ENCODE measurements around the gene AQP9.

AQP9 gene

DNA sequence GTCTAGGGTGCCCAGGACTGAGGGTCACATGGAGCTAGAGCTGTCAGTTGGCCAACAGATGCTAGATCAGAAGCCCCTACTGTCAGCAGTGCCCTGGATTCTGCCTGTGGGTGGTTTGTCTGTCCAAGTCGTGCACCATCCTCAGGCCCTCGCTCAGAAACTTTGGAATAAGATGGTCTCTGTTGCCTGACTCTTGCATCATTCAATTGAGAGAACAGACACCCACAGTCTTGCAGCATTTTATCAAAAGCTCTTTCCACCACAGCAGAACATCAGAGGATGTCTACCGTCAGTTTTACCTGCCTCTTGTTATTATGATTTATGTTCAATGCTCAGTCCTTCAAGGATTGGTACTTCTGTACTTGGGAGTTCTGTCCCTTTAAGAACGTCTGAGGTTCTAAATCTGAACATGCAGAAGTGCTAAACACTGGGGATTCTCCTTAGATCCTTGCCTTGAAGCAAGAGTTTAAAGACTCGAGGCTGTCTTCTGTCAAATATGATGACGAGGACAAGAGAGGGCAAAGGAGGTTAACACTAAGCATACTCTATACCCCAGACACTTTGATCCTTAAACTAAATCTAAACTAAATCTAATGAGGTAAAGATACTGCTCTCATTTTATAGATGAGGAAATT lies 4.8 kb downstream of the AQP9 start:
- no peak for DNase-seq

DNA sequence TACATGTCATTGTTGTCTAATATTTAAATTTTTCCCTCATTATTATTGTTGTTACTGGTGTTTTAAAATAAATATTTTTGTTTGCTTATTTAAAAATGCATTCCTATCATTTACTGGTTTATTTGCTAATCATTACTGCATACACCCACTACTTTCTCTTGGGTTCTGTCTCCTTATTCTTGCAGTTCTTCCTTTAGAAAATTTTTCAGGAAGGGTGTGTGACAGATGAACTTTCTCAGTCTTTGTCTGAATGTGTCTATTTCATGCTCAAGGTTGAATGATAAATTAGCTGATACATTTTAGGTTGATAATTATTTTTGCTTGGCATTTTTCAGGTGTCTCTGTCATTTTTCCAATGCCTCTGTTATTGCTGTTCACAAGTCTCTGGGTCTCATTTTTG lies 7.4 kb downstream of the AQP9 start:
- DNase-seq, result no peak

DNA sequence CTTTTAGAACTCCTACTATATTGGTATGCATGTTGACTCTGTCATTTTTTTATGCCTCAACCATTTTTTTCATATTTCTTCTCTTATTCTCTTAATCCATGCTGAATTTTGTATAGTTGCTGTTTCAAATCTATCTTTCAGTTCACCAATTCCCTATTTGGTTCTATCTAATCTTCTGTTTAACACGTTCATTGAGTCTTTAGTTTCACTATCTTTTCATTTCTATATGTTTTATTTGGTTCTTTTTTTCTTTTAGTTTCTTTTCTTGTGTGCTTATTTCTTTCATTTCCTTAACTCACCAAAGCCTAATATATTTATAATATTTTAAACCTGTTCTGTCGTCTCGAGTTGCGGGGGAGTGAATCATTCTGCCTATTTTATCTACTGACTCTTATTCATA lies 8.0 kb downstream of the AQP9 start:
- DNase-seq, result no peak

DNA sequence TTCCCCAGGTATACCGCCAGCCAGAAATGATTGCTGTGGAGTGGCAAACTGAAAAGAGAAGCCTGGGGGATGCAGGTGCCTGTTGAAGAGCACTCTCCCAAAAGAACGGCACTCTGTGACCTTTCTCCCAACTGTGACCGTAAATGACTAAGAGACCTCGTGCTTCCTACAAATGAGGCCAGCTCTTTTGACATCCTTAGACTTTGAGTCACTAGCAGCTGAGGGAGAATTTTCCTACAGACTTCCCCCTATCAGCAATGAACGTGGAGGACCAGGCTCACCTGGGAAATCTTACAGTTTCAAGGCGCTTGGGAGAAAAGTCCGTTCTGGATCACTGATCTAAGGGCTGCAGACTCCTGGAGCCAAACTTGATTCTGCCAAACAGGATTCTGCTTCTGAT lies 8.6 kb downstream of the AQP9 start:
- no peak for DNase-seq

DNA sequence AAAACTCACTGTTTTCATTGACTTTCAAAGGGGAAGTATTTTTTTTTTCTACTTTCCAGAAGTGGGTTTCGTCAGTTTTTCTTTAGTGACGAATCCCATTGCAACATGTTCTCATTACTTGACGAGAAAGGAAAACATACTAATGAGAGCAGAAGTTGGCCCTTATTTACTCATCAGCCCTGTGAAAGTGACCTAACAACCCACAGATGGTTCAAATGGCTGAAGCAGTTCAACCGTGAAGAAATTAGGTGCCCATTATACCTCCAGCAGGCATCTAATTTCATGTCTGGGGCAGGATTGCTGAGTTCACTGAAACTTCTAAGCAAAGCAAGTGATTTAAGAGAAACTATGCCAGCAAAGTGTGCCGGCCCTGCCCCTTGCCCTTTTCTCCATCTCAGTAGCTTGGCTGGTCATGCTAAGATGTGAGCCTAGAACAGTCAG lies 9.0 kb downstream of the AQP9 start:
- DNase-seq, result no peak

DNA sequence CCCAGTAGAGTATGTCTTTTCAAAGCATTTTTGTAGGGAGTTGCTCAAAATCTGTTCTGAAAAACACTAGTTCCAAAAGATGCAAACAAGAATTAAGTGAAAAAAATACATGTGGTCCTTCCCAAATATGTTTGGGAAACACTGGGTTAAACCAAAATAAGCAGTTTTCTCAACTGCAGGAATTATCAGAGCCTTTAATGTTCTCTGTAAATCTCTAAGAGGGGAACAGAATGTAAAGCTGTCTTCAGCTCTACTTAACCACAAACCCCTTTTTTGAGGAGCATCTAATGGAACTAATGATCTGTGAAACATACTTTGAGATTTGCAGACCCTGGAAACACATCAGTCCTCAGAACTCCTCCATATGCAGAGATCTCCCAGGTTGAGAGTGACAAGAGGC lies 9.9 kb downstream of the AQP9 start:
- DNase-seq, result no peak

DNA sequence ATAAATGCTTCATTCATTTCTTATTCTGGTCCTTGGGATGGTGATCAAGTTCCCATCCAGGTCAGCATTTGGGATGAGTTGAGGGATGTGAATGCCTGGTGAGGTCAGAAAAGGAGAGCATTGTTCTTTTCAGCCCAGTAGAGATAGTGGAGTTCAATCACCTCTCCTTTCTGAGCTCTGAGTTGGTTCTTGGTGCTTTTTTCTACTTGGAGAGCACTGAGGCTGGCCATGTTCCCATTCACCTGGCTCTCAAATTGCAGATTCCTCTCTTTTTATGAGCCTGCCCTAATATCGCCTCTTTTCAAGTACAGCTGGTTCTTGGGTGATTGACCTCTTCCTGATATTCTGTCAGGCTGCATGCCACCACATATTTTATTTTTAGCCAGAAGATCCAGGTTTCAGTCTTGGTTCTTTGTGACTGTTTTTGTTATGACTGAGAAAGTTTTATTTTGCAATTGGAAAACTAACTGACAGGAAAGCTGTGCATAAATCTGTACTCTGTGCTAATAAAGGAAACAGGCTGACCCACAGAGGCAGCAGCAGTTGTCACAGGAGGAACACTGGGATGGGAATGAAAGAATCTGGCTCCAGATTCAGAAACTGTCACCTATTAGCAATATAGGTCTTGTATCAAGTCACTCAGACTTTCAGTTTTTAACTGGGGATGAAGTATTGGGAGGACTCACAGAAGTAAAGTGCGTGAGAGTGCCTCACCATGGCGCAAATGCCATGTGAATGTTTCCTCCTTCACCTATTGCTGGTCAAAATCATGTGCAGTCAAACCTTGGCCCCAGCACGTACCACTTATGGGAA lies 10.7 kb downstream of the AQP9 start:
- no peak for DNase-seq

DNA sequence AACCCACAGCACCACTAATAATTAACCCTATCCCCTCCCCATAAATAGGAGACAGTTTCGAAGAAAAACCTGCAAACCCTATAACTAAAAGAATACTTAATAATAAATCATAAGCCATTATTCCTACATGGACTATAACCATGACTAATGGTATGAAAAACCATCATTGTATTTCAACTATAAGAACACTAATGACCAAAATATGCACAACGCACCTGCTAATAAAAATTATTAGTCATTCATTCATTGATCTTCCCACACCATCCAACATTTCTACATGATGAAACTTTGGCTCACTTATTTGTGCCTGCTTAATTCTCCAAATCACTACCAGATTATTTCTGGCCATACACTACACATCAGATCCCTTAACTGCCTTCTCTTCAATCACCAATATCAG lies 16.6 kb downstream of the AQP9 start:
- no peak for DNase-seq

DNA sequence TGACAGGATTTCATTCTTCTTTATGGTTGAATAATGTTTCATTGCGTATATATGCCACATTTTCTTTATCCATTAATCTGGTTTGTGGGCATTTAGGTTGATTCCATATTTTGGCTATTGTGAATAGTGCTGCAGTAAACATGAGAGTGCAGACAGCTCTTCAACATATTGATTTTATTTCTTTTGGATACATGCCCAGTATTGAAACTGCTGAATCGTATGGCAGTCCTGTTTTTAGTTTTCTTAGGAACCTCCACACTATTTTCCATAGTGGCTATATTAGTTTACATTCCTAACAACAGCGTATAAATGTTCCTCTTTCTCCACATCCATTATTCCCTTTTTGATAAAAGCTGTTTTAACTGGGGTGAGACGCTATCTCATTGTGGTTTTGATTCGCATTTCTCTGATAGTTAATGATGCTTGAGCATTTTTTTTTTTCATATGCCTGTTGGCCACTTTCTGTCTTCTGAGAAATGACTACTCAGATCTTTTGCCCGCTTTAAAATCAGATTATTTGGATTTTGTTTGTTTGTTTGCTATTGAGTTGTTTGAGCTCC lies 21.7 kb downstream of the AQP9 start:
- DNase-seq, result no peak

DNA sequence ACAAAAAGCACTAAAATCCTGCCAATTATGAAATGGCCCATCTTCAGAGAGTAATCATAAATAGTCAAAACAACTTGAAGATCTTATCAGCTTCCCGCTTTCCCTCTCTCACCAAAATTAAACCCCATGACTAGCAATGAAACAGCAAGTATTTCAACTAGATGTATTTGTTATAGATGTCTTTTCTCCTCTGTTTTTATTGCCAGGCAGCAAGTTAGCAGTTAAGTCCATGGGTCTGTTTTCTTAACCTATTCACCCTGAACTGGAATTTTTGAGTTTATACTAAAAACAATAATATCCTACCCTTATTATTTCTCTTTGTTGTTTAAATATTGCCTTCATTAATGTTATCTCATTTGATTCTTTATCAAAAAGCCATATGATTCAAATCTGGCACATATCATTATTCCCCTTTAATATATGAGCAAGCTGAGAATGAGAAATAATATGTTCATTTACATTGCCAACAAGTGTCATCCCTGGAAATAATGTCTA lies 23.3 kb downstream of the AQP9 start:
- no peak for DNase-seq

DNA sequence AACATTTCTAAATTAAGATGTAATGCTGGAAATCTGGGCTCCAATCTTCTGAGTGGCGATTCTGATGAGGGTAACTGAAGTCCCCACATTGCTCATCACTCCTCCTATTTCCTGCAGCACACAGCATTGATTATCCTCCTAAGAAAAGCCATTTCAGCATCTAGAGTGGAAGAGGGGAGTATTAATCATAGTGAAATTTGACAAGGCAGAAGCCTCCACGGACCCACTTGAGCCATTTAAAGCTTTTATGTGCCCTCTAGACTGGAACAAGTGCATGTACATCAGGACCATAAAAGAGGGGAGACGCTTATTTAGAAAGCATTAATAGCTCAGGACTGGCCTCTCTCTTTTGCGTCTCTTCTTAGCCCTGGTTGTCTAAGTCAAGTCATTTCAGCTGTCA lies 25.8 kb downstream of the AQP9 start:
- peak; percentile 10 for DNase-seq

DNA sequence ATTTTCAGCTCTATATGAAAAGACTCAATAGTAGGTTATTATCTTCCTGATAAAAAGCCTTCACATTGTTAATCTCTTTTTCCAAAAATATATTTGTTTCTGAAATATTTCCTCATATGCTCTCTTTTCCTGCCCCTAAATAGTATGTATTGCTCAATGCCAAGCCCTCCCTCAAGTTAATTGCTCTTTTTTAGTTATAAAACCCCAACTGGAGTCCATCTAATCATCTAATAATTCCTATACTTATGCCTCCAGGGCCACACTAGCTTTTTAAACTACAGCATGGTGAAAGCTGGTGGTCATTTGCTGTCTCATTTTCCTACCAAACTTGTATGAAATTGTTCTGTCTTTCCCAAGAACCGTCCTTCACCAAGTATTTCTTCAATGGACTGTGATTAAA lies 26.7 kb downstream of the AQP9 start:
- DNase-seq, result no peak

DNA sequence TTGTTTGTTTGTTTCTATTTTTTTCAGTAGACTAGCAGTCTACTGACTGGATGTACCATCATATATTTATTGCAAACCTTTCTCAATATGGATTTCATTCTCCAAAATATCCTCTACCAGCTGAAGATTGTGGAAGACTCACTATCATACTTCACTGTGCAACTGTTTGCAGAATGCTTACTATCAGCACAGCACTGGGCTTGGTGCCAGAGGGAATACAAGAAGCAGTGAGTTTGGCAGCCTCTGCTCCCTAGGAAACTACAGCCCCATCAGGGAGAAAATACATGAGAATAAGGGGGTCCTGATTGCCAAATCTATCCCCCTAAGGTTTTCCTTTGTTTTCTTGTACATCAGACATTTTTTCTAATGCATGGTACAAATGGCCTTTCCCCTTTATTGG lies 27.5 kb downstream of the AQP9 start:
- peak; percentile 13 for DNase-seq

DNA sequence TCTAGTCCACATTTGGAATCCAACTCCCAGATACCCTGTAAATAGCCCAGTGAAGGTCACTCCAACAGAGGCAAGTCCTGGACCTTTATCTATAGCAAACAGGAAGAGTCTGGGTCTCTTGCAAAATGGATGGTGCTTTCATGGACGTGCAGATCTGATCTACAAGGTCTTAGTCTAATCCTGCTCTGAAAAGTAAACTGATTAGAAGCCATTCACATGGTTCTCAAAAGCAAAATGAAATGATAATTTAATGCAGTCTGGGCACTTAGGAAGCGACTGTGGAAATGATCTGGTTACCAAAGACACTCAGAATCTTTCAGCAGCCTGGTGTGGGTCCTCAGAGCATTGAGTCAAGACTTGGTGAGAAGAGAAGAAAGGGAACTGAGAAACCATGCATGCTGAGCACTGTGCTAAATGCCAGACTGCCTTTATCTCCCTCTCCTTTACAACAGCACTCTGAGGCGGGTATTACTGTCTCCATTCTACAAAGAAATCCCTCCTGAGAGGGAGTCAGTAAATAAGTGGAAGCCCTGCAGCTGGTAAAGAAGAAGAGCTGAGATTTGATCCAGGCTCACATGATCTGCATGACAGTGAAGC lies 29.0 kb downstream of the AQP9 start:
- no peak for DNase-seq

DNA sequence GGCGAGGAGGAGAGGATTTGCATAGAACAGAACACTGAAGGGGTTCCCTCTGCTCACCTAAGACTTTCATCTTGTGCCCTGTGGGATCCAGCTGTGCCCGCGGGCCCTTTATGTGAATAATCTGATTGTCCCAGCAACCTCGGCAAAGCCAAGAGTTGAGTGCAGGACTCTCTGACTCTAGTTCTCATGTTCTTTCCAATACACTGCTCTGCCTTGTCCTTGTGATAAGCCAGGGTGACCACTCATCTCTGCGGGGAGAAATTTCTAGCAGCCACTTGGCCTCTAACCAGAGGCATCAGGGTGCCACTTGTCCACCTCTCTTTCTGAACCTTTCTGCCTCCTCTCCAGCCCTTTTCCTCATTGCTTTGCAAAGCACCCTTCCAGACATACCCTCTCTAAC lies 31.8 kb downstream of the AQP9 start:
- no peak for DNase-seq

DNA sequence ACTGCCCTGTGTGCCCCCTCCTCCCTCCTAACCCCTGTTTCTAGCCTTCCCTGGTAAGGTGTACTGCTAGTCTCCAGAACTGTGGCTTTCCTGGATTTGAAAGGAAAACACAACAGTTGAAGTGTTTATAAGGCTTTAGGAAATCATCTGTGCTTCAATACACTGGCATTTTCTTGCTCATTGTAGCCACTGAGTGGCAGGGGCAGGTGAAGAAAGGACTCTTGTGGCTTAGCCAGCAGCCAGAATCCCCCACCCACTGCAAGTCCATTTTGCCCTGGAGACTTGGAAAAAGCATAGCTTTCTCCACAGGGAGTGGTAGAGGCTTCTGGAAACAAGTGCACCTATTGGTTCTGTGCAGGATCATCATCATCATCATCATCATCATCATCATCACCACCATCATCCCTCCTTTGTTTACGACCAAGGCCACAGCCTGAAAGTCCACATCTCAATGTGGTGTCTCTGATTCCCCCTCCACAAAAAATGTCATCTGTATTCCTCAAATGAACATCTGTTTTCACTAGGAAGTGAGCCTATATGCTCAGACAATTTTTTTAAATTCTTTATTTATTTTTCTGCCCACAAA lies 33.4 kb downstream of the AQP9 start:
- no peak for DNase-seq

DNA sequence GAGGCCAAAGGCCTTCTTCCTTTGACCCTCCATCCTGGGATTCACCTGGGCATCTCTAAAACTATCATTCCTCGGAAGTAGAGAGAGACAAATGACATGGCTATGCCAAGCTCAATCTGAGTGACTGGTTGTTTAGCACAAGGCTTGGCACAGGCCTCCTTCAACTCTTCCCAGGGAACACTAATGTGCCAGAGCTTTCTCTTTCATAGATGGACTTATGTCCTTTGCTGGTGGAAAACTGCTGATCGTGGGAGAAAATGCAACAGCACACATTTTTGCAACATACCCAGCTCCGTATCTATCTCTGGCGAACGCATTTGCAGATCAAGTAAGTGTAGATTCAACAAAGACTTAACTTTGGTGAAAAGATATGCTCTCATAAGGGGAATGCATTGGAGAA lies 36.5 kb downstream of the AQP9 start:
- no peak for DNase-seq

DNA sequence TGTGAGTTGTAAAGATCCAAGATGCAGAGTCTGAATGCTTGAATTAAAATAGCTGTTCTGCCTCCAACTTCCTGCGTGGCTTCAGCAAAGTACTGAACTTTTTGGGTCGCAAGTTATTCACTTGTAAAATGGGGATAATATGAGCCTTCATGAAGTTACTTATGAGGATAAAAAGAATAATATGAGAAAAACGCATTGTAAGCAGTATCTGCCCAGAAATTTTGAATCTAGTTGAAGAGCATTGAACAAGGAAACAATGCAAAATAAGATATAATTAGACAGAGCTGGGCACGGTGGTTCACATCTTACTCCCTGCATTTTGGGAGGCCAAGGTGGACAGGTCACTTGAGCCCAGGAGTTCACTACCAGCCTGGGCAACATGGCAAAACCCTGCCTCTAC lies 37.8 kb downstream of the AQP9 start:
- no peak for DNase-seq

DNA sequence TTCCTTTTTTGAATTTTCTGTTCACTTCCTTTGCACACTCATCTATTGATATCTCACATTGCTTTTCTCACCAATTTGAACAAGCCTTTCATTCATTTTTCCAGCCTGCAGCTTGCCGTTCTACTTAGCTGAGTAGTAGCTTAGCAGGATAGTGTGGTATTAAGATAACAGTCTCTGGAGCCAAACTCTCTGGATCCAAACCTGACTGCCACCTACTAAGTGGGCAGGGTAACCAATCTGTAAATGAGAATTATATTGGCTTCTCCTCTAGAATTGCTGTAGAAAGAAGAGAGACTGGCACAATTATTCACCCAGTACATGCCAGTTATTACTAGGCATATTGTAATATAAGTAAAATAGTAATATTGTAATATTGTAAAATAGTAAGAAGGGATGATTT lies 40.5 kb downstream of the AQP9 start:
- no peak for DNase-seq

DNA sequence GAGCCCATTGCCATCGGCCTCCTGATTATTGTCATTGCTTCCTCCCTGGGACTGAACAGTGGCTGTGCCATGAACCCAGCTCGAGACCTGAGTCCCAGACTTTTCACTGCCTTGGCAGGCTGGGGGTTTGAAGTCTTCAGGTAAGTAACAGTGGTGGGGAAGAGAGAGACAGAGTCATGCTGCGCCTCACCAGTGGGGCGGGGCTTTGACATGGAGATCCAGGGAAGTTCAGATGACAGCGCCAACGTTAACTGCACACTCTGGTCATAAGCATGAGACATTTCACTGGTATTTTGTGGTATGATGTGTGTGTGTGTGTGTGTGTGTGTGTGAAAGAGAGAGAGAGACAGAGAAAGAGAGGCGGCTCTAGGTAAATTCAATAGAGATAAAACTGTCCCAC lies 41.0 kb downstream of the AQP9 start:
- no peak for DNase-seq

DNA sequence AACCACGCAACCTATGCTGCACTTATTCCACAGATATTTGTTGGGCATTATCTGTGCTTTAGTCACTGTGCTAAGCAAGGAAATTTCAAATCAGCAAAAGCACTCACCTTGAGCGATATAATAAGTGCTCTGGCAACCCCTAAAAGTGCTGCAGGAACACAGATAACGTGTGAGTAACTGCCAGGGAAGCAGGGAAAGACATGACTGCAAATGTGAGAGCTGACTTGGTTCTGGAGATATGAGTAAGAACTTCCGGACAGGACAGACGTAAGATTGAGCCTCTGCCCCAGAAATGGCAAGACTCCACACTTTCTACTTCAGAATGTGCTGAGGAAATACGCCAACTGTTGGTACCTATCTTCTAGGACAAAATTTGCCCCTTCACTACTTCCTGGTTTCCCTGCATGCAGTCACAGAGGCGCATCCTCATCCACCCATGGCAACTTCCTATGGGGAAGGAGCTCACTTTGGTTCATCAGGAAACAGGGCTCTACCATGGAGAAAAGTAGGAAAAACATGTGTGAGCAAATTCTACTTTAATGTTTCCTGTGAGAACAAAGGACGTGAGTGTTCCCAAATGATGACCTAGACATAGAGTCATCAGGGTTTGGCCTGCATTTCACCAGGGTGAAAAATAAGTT lies 41.7 kb downstream of the AQP9 start:
- DNase-seq, result no peak

DNA sequence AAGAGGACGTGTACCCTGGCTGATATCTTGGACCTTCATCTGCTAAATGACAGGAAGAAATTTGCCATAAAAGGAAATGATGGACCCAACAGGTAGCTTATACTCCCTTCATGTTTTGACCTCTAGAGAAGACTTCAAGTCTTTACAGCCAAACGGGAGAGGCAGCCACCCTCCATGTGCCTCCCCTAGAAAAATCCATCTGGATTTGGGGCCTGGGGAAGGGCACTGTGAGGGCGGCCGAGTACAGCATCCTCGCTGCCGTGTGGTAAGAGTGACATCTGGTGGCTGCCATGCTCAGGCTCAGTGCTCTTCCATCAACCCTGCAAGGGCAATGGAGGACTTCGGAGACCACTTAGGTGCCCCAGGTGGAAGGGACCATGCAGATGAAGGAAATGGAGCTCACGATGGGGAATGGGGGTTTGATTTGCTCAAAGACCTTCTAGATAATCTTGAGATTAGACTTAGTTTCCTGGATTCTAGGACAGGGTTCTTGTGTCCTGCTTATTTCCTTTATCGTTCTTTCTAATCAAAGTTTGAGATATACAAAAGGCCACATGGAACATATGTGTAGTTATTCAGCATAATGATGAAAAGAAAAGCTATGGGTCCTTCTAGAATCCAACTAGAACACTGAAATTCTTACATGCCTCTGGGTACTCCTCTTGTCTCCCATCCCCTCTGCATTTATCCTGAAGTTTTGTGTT lies 44.4 kb downstream of the AQP9 start:
- no peak for DNase-seq
